ENCODE results near the gene KCNMB1.

KCNMB1 gene

DNA sequence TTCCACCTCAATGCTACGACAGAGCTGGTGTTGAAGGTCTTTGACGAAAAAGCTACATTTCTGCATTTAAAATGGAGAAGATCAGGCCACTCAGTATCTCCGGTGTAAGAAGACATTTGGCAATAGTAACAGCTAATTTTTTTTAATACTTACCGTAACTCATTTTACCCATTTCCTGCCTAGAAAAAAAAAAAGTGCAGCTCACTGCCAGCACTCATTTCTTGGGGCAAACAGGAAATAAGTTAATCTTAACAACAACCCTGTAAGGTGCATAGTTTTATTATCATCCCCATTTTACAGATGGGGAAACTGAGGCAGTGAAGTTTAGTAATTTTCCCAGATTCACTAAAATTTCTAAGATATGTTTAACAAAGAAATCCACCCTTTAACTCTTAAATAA is 27.4 kb upstream of the KCNMB1 start:
- H3K27ac ChIP-seq (ENCODE audit: low read depth, low read length): no peak overlapping the region
- H3K27me3 ChIP-seq (ENCODE audit: control insufficient read depth in 1 of 2, insufficient read depth in 2 of 2, low read length in 2 of 2): no peaks in the 10 kb centered on the region
- no peaks in the 10 kb centered on the region for H3K4me1 ChIP-seq (ENCODE audit: control insufficient read depth in 1 of 2, insufficient read depth in 2 of 2, low read length in 2 of 2)
- no peaks in the 10 kb centered on the region for H3K36me3 ChIP-seq (ENCODE audit: control insufficient read depth in 1 of 2, insufficient read depth in 2 of 2, low read length in 2 of 2)
- H3K9ac ChIP-seq (ENCODE audit: low read depth in 1 of 2, low read length in 2 of 2): no peak overlapping the region
- H3K4me3 ChIP-seq (ENCODE audit: low read depth in 1 of 2, low read length in 2 of 2): no peak overlapping the region
- no peaks in the 10 kb centered on the region for H3K9me3 ChIP-seq (ENCODE audit: control insufficient read depth in 1 of 2, low read length in 2 of 2)

DNA sequence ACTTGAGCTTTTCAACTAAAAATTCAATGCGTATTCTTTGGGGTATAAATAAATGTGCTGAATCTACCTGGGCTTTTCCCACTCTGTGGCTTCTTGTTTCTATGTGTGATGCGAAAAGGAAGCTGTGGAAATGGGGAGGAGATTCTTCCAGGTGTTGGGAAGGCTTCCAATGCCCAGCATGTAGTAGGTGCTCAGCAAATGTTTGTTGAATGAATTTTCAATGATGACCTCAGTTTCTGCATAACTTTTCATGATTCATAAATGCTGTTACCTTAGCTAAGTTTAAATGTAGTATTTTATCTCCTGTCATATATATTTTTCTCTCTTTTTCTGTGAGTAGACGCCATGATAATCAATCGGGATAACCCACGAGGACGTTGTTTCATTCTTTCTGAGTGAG is 25.6 kb upstream of the KCNMB1 start:
- Histone ChIP-seq H3K36me3 (ENCODE audit: control insufficient read depth in 1 of 2, insufficient read depth in 2 of 2, low read length in 2 of 2) (no peaks in the 10 kb centered on the region), H3K4me3 (ENCODE audit: low read depth in 1 of 2, low read length in 2 of 2) (no peak overlapping the region), H3K9ac (ENCODE audit: low read depth in 1 of 2, low read length in 2 of 2) (no peak overlapping the region), H3K4me1 (ENCODE audit: control insufficient read depth in 1 of 2, insufficient read depth in 2 of 2, low read length in 2 of 2) (no peaks in the 10 kb centered on the region), H3K9me3 (ENCODE audit: control insufficient read depth in 1 of 2, low read length in 2 of 2) (no peaks in the 10 kb centered on the region), H3K27me3 (ENCODE audit: control insufficient read depth in 1 of 2, insufficient read depth in 2 of 2, low read length in 2 of 2) (no peaks in the 10 kb centered on the region), H3K27ac (ENCODE audit: low read depth, low read length) (no peak overlapping the region)

DNA sequence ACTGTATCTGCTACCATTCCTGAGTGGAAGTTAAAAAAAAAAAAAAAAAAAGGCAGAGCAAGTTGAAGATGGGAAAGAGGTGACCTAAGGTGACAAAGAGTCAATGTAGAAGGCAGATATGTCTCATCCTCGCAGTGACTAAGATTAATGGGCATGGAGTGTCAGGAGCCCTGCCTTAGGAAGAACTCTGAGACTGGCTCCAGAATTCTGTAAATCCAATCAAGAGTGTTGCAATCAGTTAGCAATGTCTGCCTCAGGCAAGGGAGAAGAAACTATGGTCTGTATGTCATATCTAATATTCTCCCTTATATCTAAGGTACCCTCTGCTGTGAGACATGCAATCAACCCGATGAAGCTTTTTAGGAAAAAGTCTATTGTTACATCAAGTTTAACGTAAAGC is 24.7 kb upstream of the KCNMB1 start:
- Histone ChIP-seq H3K27ac (ENCODE audit: low read depth, low read length) (no peak overlapping the region), H3K4me1 (ENCODE audit: control insufficient read depth in 1 of 2, insufficient read depth in 2 of 2, low read length in 2 of 2) (no peaks in the 10 kb centered on the region), H3K36me3 (ENCODE audit: control insufficient read depth in 1 of 2, insufficient read depth in 2 of 2, low read length in 2 of 2) (no peaks in the 10 kb centered on the region), H3K9me3 (ENCODE audit: control insufficient read depth in 1 of 2, low read length in 2 of 2) (no peaks in the 10 kb centered on the region), H3K9ac (ENCODE audit: low read depth in 1 of 2, low read length in 2 of 2) (no peak overlapping the region), H3K27me3 (ENCODE audit: control insufficient read depth in 1 of 2, insufficient read depth in 2 of 2, low read length in 2 of 2) (no peaks in the 10 kb centered on the region), H3K4me3 (ENCODE audit: low read depth in 1 of 2, low read length in 2 of 2) (no peak overlapping the region)

GRCh38 chr5:170411100-170411499 is 21.9 kb upstream of the KCNMB1 start:
- Histone ChIP-seq H3K4me3 (ENCODE audit: low read depth in 1 of 2, low read length in 2 of 2) (no peak overlapping the region), H3K27me3 (ENCODE audit: control insufficient read depth in 1 of 2, insufficient read depth in 2 of 2, low read length in 2 of 2) (peaks cover 0 to 6% of the 10 kb centered on the region in 2 donors), H3K36me3 (ENCODE audit: control insufficient read depth in 1 of 2, insufficient read depth in 2 of 2, low read length in 2 of 2) (no peaks in the 10 kb centered on the region), H3K9me3 (ENCODE audit: control insufficient read depth in 1 of 2, low read length in 2 of 2) (no peaks in the 10 kb centered on the region), H3K4me1 (ENCODE audit: control insufficient read depth in 1 of 2, insufficient read depth in 2 of 2, low read length in 2 of 2) (no peaks in the 10 kb centered on the region), H3K9ac (ENCODE audit: low read depth in 1 of 2, low read length in 2 of 2) (no peak overlapping the region), H3K27ac (ENCODE audit: low read depth, low read length) (no peak overlapping the region)

GRCh38 chr5:170410401-170410800 is 21.2 kb upstream of the KCNMB1 start:
- no peaks in the 10 kb centered on the region for H3K36me3 ChIP-seq (ENCODE audit: control insufficient read depth in 1 of 2, insufficient read depth in 2 of 2, low read length in 2 of 2)
- no peak overlapping the region for H3K27ac ChIP-seq (ENCODE audit: low read depth, low read length)
- no peaks in the 10 kb centered on the region for H3K9me3 ChIP-seq (ENCODE audit: control insufficient read depth in 1 of 2, low read length in 2 of 2)
- H3K4me1 ChIP-seq (ENCODE audit: control insufficient read depth in 1 of 2, insufficient read depth in 2 of 2, low read length in 2 of 2): no peaks in the 10 kb centered on the region
- no peak overlapping the region for H3K9ac ChIP-seq (ENCODE audit: low read depth in 1 of 2, low read length in 2 of 2)
- H3K27me3 ChIP-seq (ENCODE audit: control insufficient read depth in 1 of 2, insufficient read depth in 2 of 2, low read length in 2 of 2): peaks cover 0 to 6% of the 10 kb centered on the region in 2 donors
- no peak overlapping the region for H3K4me3 ChIP-seq (ENCODE audit: low read depth in 1 of 2, low read length in 2 of 2)

GRCh38 chr5:170408877-170409660 is 19.9 kb upstream of the KCNMB1 start:
- H3K4me1 ChIP-seq (ENCODE audit: control insufficient read depth in 1 of 2, insufficient read depth in 2 of 2, low read length in 2 of 2): no peaks in the 10 kb centered on the region

GRCh38 chr5:170408226-170408625 is 19.1 kb upstream of the KCNMB1 start:
- H3K27me3 ChIP-seq (ENCODE audit: control insufficient read depth in 1 of 2, insufficient read depth in 2 of 2, low read length in 2 of 2): peaks cover 0 to 6% of the 10 kb centered on the region in 2 donors
- no peak overlapping the region for H3K4me3 ChIP-seq (ENCODE audit: low read depth in 1 of 2, low read length in 2 of 2)
- no peaks in the 10 kb centered on the region for H3K4me1 ChIP-seq (ENCODE audit: control insufficient read depth in 1 of 2, insufficient read depth in 2 of 2, low read length in 2 of 2)
- H3K9me3 ChIP-seq (ENCODE audit: control insufficient read depth in 1 of 2, low read length in 2 of 2): no peaks in the 10 kb centered on the region
- no peaks in the 10 kb centered on the region for H3K36me3 ChIP-seq (ENCODE audit: control insufficient read depth in 1 of 2, insufficient read depth in 2 of 2, low read length in 2 of 2)
- no peak overlapping the region for H3K27ac ChIP-seq (ENCODE audit: low read depth, low read length)
- H3K9ac ChIP-seq (ENCODE audit: low read depth in 1 of 2, low read length in 2 of 2): no peak overlapping the region

More at GRCh38 chr5:170408877-170409660, 19.9 kb upstream of the KCNMB1 start:
- Histone ChIP-seq H3K36me3 (ENCODE audit: control insufficient read depth in 1 of 2, insufficient read depth in 2 of 2, low read length in 2 of 2) (no peaks in the 10 kb centered on the region), H3K27me3 (ENCODE audit: control insufficient read depth in 1 of 2, insufficient read depth in 2 of 2, low read length in 2 of 2) (peaks cover 0 to 6% of the 10 kb centered on the region in 2 donors), H3K27ac (ENCODE audit: low read depth, low read length) (no peak overlapping the region), H3K9ac (ENCODE audit: low read depth in 1 of 2, low read length in 2 of 2) (no peak overlapping the region), H3K9me3 (ENCODE audit: control insufficient read depth in 1 of 2, low read length in 2 of 2) (no peaks in the 10 kb centered on the region), H3K4me3 (ENCODE audit: low read depth in 1 of 2, low read length in 2 of 2) (no peak overlapping the region)

DNA sequence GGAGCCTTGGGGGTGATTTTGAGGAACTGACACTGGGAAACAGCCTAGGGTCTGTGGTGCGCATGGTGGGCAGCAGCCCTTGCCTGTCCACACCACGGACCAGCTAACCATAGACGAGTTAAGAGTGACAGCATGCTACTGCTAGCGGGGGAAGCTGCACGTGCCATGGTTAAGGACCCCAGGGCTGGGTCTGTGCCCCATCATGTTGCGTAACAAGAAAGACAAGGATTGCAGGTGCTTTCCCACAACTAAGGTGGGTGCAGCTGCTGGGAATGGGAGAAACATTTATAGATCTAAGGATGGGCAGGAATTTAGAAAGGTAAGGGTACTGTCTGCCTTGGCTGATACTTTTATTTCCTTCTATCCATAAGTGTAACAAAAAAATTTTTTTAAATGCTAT is 17.9 kb upstream of the KCNMB1 start:
- no peaks in the 10 kb centered on the region for H3K4me1 ChIP-seq (ENCODE audit: control insufficient read depth in 1 of 2, insufficient read depth in 2 of 2, low read length in 2 of 2)
- H3K9ac ChIP-seq (ENCODE audit: low read depth in 1 of 2, low read length in 2 of 2): no peak overlapping the region
- peaks cover 0 to 6% of the 10 kb centered on the region in 2 donors for H3K27me3 ChIP-seq (ENCODE audit: control insufficient read depth in 1 of 2, insufficient read depth in 2 of 2, low read length in 2 of 2)

GRCh38 chr5:170405817-170406216 is 16.6 kb upstream of the KCNMB1 start:
- H3K9me3 ChIP-seq (ENCODE audit: control insufficient read depth in 1 of 2, low read length in 2 of 2): no peaks in the 10 kb centered on the region
- H3K27ac ChIP-seq (ENCODE audit: low read depth, low read length): no peak overlapping the region

More for the DNA sequence above, 17.9 kb upstream of the KCNMB1 start:
- H3K4me3 ChIP-seq (ENCODE audit: low read depth in 1 of 2, low read length in 2 of 2): no peak overlapping the region
- H3K9me3 ChIP-seq (ENCODE audit: control insufficient read depth in 1 of 2, low read length in 2 of 2): no peaks in the 10 kb centered on the region
- H3K27ac ChIP-seq (ENCODE audit: low read depth, low read length): no peak overlapping the region
- no peaks in the 10 kb centered on the region for H3K36me3 ChIP-seq (ENCODE audit: control insufficient read depth in 1 of 2, insufficient read depth in 2 of 2, low read length in 2 of 2)

DNA sequence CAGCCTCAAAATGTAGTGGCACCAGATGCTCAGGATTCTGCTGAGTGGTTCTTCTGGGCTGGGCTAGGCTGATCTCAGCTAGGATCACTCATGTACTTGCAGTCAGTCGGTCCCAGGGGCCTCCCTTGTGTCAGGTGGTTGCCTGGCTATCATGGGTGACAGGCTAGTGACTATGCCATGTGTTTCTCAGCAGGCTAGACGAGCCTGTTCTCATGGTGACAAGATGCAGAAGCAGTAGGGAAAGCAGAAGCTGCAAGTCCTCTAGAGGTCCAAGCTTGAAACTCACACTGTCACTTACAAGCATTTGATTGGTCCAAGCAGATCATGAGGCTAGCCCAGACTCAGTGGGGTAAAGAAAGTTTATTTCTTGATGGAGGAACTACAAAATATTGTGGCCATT is 15.2 kb upstream of the KCNMB1 start:
- H3K9ac ChIP-seq (ENCODE audit: low read depth in 1 of 2, low read length in 2 of 2): no peak overlapping the region
- no peaks in the 10 kb centered on the region for H3K36me3 ChIP-seq (ENCODE audit: control insufficient read depth in 1 of 2, insufficient read depth in 2 of 2, low read length in 2 of 2)
- H3K27me3 ChIP-seq (ENCODE audit: control insufficient read depth in 1 of 2, insufficient read depth in 2 of 2, low read length in 2 of 2): peaks cover 0 to 6% of the 10 kb centered on the region in 2 donors
- H3K27ac ChIP-seq (ENCODE audit: low read depth, low read length): no peak overlapping the region
- no peaks in the 10 kb centered on the region for H3K4me1 ChIP-seq (ENCODE audit: control insufficient read depth in 1 of 2, insufficient read depth in 2 of 2, low read length in 2 of 2)
- no peaks in the 10 kb centered on the region for H3K9me3 ChIP-seq (ENCODE audit: control insufficient read depth in 1 of 2, low read length in 2 of 2)
- H3K4me3 ChIP-seq (ENCODE audit: low read depth in 1 of 2, low read length in 2 of 2): no peak overlapping the region

More at GRCh38 chr5:170405817-170406216, 16.6 kb upstream of the KCNMB1 start:
- Histone ChIP-seq H3K27me3 (ENCODE audit: control insufficient read depth in 1 of 2, insufficient read depth in 2 of 2, low read length in 2 of 2) (peaks cover 0 to 6% of the 10 kb centered on the region in 2 donors), H3K4me1 (ENCODE audit: control insufficient read depth in 1 of 2, insufficient read depth in 2 of 2, low read length in 2 of 2) (no peaks in the 10 kb centered on the region), H3K9ac (ENCODE audit: low read depth in 1 of 2, low read length in 2 of 2) (no peak overlapping the region), H3K36me3 (ENCODE audit: control insufficient read depth in 1 of 2, insufficient read depth in 2 of 2, low read length in 2 of 2) (no peaks in the 10 kb centered on the region), H3K4me3 (ENCODE audit: low read depth in 1 of 2, low read length in 2 of 2) (no peak overlapping the region)

Measured in duodenal mucosa (tissue), 2 donors.